Mesangial cell (primary cell): ENCODE results near the gene SEMA6A. TPM values are rescaled to one million over a fixed set of nuclear protein-coding genes. Genes with fewer than 3 reads are reported as not detected.

ENCODE experiments used
- total RNA-seq: library from RNA; depleted of rRNA; stranded (reverse); fragments of >200 nt; gene quantifications from 2 replicates; pipeline ENCODE4 v1.2.3, GENCODE V29; 2015

SEMA6A gene, protein sequence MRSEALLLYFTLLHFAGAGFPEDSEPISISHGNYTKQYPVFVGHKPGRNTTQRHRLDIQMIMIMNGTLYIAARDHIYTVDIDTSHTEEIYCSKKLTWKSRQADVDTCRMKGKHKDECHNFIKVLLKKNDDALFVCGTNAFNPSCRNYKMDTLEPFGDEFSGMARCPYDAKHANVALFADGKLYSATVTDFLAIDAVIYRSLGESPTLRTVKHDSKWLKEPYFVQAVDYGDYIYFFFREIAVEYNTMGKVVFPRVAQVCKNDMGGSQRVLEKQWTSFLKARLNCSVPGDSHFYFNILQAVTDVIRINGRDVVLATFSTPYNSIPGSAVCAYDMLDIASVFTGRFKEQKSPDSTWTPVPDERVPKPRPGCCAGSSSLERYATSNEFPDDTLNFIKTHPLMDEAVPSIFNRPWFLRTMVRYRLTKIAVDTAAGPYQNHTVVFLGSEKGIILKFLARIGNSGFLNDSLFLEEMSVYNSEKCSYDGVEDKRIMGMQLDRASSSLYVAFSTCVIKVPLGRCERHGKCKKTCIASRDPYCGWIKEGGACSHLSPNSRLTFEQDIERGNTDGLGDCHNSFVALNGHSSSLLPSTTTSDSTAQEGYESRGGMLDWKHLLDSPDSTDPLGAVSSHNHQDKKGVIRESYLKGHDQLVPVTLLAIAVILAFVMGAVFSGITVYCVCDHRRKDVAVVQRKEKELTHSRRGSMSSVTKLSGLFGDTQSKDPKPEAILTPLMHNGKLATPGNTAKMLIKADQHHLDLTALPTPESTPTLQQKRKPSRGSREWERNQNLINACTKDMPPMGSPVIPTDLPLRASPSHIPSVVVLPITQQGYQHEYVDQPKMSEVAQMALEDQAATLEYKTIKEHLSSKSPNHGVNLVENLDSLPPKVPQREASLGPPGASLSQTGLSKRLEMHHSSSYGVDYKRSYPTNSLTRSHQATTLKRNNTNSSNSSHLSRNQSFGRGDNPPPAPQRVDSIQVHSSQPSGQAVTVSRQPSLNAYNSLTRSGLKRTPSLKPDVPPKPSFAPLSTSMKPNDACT
- total RNA-seq = 0.98 and 14.2 TPM in 2 replicates

DNA sequence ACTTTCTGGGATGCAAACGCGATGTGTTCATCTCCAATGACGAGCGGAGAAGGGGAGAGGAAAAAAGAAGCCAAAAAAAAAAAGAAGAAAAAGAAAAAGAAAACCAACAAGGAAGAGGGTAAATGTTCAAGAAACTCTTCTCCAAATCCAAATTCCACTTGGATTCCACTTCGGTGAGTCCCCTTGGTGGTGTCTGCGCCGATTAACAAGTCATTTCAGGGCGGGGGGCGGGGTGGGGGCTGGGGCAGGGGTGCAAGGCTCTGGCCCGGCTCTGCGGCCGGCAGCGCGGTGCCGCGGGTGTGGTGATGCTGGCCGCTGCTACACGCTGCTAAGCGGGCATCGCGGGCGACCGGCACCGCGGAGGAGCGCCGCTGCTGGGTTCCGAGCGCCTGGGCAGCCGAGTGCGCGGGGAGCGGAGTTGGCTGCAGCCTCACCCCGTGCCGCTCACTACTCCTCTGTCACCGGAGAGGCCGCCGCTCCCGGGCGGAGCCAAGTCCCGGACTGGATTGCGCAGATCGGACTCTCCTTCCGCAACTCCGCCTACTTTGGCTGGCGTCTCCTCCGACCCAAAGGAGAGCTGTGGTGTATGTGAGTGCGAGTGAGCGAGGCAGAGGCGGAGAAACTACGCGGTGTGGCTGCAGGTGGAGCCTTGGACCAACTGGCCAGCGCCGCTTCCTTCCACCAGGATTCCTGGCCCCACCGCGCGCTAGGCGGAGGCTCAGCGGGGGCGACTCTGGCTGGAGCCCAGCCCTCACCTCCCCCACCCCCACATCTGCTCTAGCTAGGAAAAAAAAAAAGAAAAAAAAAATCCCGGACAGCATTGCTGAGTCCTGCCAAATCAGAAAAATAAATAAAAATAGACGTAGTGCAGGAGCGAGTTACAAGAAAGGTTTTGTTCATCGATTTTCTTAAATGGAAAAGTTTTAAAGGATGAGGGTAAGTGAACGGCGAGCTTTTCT, at the start of gene SEMA6A:
Gene SEMA6A (minus strand): TSS at position 457 of the 959 bp plus-strand sequence. CDS start 69,879 bp downstream, outside the sequence.

